Erythroblast (primary cell): ENCODE data around the gene CPLX4.
A peak's percentile ranks its signal among the peaks of the same experiment; 100 is the strongest.

ENCODE experiments used
- DNase-seq, 2 experiments: peaks; one replicate each; lab custom pipeline; 2025; lab: John Stamatoyannopoulos, UW
- GATA1 ChIP-seq: IDR thresholded peaks from 2 replicates; pipeline ENCODE4 v1.6.1; 2011; ENCODE audit warnings: low read depth, mild to moderate bottlenecking, control low read depth, low read length, moderate library complexity
- POLR2A ChIP-seq: IDR thresholded peaks from 2 replicates; pipeline ENCODE4 v1.6.1; 2011; ENCODE audit warnings: mild to moderate bottlenecking, low read length

CPLX4 gene

DNA sequence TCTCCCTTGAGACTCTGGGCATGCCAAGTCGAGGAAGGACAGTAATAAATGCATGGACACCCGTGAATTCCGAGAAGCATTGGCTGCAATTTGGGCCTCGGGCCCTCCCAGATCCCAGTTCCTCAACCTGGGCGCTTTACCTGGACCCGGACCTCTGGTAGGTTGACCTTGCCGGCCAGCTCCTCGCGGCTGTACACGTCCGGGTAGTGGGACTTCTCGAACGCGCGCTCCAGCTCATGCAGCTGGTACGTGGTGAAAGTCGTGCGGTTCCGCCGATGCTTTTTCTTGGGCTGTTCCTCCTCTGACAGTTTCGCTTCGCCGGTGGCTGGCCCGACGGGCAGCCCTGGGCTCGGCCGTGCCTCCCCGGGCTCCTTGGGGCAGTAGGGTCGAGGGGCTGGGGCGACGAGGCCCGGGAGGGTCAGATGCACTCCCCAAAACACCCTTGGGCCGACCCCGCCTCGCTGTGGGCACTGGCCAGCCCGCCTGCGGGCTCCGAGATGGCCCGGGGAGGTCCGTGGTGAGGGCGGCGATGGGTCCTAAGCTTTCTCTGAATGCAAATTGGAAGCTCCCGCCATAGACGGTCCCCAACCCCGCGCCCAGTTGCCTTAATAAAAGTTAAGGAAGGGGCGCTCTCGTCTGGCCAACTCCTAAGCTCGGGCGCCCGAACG is 46.1 kb downstream of the CPLX4 start:
- TF ChIP-seq GATA1 (no peak), POLR2A (no peak)
- no peak for DNase-seq

DNA sequence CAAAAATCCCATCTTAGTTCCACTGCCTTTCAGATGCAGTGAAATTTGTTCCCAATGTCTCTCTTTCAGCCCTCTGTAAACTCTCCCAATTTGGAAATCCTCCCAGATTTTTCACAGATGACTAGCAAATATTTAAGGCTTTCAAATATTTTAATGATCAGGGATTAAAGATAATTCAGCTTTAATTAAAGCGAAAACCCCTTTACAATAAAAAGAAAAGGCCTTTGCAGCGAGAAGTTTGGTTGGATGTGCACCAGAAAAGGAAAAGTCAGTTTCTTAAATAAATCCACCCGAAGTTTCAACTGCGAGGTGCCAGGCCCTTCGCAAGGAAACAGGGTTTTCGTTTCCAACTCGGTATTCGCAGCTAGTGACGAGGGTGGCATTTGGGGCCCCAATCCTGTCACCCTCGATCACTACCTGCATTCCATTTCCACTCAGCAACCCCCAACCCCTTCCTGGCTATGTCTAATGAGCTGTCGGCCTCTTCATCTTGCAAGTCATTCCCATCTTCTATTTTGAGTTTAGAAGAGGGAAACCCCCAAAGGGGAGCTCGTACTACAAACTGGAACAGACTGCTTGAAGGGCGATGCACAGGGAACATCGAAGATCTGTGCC is 46.7 kb downstream of the CPLX4 start:
- no peak for TF ChIP-seq POLR2A
- no peak for TF ChIP-seq GATA1
- no peak for DNase-seq

DNA sequence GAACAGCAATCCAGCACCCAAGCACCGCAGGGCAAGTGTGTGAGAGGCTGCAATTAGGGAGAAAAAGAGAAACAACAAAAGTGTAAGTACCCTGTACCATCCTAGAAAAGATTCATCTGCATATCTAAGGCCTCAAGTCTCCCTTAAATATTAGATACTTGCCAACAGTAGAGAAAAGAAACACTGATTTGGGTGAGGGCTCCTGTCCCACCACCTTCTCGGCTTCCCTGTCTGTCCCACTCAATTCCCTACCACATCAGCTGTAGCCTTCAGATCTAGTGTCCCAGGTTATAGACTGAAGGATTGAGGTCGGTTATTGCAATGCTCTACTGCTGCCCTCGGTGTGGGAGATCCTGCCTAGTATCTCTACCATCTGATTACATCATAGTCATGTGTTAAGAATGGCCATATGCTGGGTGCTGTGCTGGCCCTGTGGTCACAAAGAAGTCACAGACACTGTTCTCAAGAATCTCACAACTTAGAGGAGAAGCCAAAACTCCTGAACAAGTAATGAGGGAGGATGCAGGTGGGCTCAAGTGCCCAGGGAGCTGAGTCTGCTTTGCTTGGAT is 47.7 kb downstream of the CPLX4 start:
- TF ChIP-seq GATA1 (no peak), POLR2A (no peak)
- DNase-seq, result peak in 1 of 2 experiments; percentile 13

DNA sequence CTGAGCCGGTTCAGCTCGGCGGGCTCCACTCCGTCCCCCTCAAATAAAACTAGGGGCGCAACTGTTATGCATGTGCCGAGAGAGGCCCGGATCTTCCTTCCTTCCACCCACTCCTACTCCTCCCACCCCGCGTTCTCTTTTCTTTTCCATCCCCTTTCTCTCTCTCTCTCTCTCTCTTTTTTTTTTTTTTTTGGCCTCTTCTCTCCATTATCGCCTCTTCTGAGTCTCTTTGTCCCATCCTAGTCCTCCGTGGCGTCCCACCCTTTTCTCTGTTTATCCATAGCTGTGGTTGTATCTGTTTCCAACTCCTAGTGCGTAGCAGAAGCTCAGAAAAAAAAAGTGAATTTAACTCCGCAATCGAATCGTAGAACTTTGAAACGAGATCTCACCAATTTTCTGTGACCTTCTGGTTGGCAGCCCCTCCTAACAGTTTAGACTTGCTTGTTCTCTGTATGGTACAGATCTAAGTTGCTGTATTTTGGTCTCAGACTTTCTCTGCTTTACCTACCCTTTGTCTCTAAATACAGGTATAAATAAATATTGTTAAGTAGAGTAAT is 48.8 kb downstream of the CPLX4 start:
- TF ChIP-seq GATA1, result no peak
- TF ChIP-seq POLR2A, result no peak
- DNase-seq, result no peak

DNA sequence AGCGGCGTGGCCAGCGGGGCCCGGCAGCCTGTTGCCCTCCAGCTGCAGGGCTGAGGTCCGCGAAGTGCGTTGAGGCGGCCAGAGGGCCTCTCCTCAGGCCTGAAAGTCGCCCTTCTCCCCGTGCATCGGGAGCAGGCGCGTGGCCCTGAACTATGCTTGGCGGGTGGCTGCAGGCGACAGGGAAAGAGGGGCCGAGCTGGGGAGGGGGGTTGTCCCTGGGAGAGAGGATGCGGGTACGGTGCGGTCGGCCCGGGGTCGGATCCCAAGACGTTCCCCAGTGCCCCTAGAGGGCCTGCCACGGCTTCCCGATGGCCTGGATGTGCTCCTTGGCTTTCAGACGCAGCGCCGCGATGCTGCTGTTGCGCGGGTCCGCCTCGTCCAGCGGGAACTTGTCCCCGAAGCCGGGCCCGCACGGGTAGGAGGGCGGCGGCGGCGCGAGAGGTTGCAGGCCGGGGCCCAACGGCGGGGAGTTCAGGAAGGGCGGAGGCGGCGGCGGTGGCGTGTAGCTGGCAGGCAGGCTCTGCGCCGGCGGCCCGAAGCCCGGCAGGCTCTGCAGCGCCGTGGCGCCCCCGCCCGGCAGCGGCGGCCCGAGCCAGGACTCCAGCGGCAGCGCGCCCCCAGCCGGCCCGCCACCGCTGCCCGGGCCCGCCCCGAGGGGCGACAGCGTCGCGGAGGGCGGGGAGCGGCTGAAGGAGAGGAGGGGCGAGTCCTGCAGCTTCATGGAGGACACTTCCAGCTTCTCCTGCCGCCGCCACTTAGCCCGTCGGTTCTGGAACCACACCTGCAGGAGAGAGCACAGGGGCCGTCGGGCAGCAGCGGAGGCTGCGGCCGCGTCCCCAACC is 49.5 kb downstream of the CPLX4 start:
- TF ChIP-seq GATA1 (no peak), POLR2A (no peak)
- peak; percentile 75 to 77 for DNase-seq

- TF ChIP-seq POLR2A, result no peak
- TF ChIP-seq GATA1, result no peak
Measured at GRCh38 chr18:59268127-59268720, 50.2 kb downstream of the CPLX4 start.

DNA sequence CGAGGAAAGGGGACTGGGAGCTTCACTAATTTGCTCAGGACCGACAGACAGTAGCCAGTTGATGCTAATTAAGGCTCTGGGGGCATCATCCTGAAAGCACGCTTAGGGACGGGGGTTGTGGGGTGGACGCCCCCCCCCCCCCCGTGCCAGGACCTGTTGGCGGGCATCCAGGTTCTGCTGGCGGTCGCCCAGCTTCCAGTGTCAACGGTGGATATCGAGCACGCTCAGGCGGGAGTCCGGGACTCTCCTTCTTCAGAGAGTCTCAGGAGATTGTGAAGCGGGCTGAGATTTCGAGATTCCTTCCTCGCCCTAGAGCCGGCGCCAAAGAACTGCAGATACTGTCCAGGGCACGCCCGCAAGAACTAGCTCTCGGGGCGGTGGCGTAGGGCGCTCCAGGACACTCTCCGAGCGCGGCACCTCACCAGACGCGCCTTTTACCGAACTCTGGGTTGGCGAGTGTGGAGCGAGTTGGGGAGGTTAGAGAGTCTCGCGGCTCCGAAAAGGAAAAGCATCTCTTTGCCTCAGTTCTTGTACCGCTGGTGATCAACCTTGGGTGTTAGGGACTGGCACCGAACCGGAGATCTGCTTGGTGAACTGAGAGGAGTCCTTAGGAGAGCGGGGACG is 50.8 kb downstream of the CPLX4 start:
- TF ChIP-seq POLR2A, result no peak
- TF ChIP-seq GATA1, result no peak
- peak; percentile 18 to 24 for DNase-seq

More at GRCh38 chr18:59268127-59268720, 50.2 kb downstream of the CPLX4 start:
- no peak for DNase-seq

- no peak for DNase-seq
Measured at GRCh38 chr18:59266886-59267502, 51.5 kb downstream of the CPLX4 start.

DNA sequence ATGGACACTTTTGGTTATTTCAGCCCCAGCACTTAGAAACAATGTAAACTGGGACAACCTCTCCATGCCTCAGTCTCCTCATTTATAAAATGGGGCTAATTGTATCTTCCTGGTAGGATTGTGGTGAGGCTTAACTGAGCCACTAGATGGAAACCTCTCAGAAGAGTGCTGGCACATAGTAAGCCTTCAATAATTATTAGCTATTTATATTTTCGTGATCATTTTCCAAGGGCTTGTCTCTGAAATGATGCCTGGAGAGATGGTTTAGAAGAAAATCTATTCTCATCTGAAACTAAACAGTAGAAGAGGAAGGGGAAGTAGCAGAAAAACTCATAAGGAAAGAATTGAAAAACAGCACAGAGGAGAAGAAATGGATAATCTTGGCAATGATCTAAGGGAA is 52.0 kb downstream of the CPLX4 start:
- DNase-seq, result no peak
- no peak for TF ChIP-seq GATA1
- no peak for TF ChIP-seq POLR2A

More at GRCh38 chr18:59266886-59267502, 51.5 kb downstream of the CPLX4 start:
- no peak for TF ChIP-seq GATA1
- TF ChIP-seq POLR2A, result no peak

GRCh38 chr18:59265974-59266369 is 52.5 kb downstream of the CPLX4 start:
- TF ChIP-seq POLR2A (no peak), GATA1 (no peak)

DNA sequence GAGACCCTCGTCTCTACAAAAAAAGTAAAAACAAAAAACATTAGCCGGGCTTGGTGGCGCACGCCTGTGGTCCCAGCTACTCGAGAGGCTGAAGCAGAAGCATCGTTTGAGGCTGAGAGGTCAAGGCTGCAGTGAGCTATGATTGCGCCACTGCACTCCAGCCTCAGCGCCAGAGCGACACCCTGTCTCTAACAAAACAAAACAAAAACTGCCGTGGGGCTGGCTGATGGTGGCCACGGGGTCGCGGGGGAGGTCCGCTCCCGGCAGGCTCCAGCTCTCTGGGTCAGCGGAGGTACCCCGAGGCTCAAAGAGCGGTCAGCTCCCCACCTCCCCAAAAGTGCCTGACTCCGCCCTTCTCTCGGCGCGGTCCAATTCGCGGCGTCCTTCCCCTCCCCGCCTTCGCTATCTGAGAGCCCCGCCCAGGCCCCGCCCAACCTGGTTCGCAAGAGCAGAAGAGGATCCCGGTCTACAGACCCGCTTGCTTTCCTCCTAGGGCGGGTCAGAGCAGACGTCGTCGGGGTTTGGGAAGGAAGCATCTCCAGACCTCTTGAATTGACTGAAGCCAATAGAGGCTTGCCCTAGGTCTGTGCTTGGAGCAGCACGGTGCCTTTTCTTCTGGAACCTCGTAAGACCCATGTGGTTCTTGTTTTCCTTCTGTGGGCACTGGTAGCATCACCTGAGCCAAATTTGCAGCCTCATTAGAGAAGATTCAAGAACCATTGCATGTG is 53.0 kb downstream of the CPLX4 start:
- peak; percentile 35 to 37 for DNase-seq
- TF ChIP-seq GATA1, result no peak
- TF ChIP-seq POLR2A, result no peak

More at GRCh38 chr18:59265974-59266369, 52.5 kb downstream of the CPLX4 start:
- DNase-seq, result no peak

- no peak for TF ChIP-seq POLR2A
- TF ChIP-seq GATA1, result no peak
- DNase-seq, result no peak
Measured at GRCh38 chr18:59264651-59265245, 53.7 kb downstream of the CPLX4 start.
